ENCODE results near the gene EHMT1.
"Not testable (repeated sequence)": the region's sequence is repeated elsewhere in the genome, so short reads cannot be mapped to it uniquely, and the experiment has no call there.

EHMT1 gene

GRCh38 chr9:137697193-137697592 lies 78.4 kb downstream of the EHMT1 start:
- DNase-seq = no peak

GRCh38 chr9:137697832-137698231 lies 79.0 kb downstream of the EHMT1 start:
- no peak for DNase-seq

- no peak for DNase-seq
Observed at GRCh38 chr9:137700911-137701310, 82.1 kb downstream of the EHMT1 start.

- no peak for DNase-seq
Observed at GRCh38 chr9:137702615-137703379, 84.0 kb downstream of the EHMT1 start.

- no peak for DNase-seq
Observed at GRCh38 chr9:137703842-137704508, 85.2 kb downstream of the EHMT1 start.

GRCh38 chr9:137705443-137705863 lies 86.6 kb downstream of the EHMT1 start:
- no peak for DNase-seq

GRCh38 chr9:137705906-137706305 lies 87.1 kb downstream of the EHMT1 start:
- DNase-seq = no peak

GRCh38 chr9:137707361-137707760 lies 88.6 kb downstream of the EHMT1 start:
- DNase-seq = no peak

- no peak for DNase-seq
Observed at GRCh38 chr9:137708590-137709284, 89.9 kb downstream of the EHMT1 start.

GRCh38 chr9:137709411-137710101 lies 90.8 kb downstream of the EHMT1 start:
- no peak for DNase-seq

GRCh38 chr9:137710704-137711103 lies 91.9 kb downstream of the EHMT1 start:
- DNase-seq = no peak

GRCh38 chr9:137711678-137712105 lies 92.9 kb downstream of the EHMT1 start:
- DNase-seq = no peak

- no peak for DNase-seq
Observed at GRCh38 chr9:137715321-137715720, 96.5 kb downstream of the EHMT1 start.

- DNase-seq = not testable (repeated sequence)
Observed at GRCh38 chr9:137715866-137716693, 97.3 kb downstream of the EHMT1 start.

GRCh38 chr9:137716694-137717287 lies 98.0 kb downstream of the EHMT1 start:
- DNase-seq = no peak

GRCh38 chr9:137717776-137718327 lies 99.0 kb downstream of the EHMT1 start:
- DNase-seq = no peak

- DNase-seq = no peak
Observed at GRCh38 chr9:137719194-137719593, 100.4 kb downstream of the EHMT1 start.

GRCh38 chr9:137720571-137721110 lies 101.8 kb downstream of the EHMT1 start:
- no peak for DNase-seq

- DNase-seq = no peak
Observed at GRCh38 chr9:137721479-137721878, 102.7 kb downstream of the EHMT1 start.

- no peak for DNase-seq
Observed at GRCh38 chr9:137721899-137722298, 103.1 kb downstream of the EHMT1 start.

GRCh38 chr9:137722481-137722880 lies 103.7 kb downstream of the EHMT1 start:
- DNase-seq = no peak
